K562 (cell line): Measurements from ENCODE around the gene GET3. TPM values are rescaled to one million over a fixed set of nuclear protein-coding genes. Genes with fewer than 3 reads are reported as not detected.

Experiments used
- ATAC-seq: fragments of 200-7000 bp; cut with Tn5 transposase; 3 replicates; pipeline ENCODE4 v1.9.1; 2020; ENCODE audit warnings: moderate library complexity
- BruUV-seq: library from RNA; stranded (reverse); fragments of 400-500 nt; replicated peaks from 2 replicates; lab custom pipeline; 2021; lab: Mats Ljungman, UMichigan
- CTCF ChIA-PET: fragments of 300-600 bp; formaldehyde crosslinking; extraction: SDS; loops from one replicate; lab custom pipeline; 2021; ENCODE audit warnings: low intra/inter-chr PET ratio; lab: Yijun Ruan, JAX
- POLR2A ChIA-PET: fragments of 300-600, 350-650 bp; sonication (Branson Sonifier 250); formaldehyde crosslinking; extraction: SDS; loops from one replicate; lab custom pipeline; 2021; ENCODE audit warnings: antibody characterized with exemption, inconsistent platforms; lab: Yijun Ruan, JAX
- DNase-seq, 4 experiments: peaks; one replicate each; pipeline versions ENCODE4 v3.0.0 to v3.0.0-alpha.2; 2011 to 2018; ENCODE audit warnings: low spot score in 3 of 4, mixed read lengths in 3 of 4; ENCODE audit errors: extremely low read depth in 1 of 4
- FAIRE-seq: peaks from 2 replicates; lab custom pipeline; 2011; peaks lifted over from hg19 to GRCh38; lab: Jason Lieb, UNC
- H2AFZ ChIP-seq: 2 replicates; pipeline ENCODE4 v1.6.0; 2011; ENCODE audit warnings: low read depth, low read length, control low read depth, inconsistent platforms
- H3K27ac ChIP-seq: fragments of 200-600 bp; 3 replicates; pipeline ENCODE4 v1.8.0; 2011; ENCODE audit warnings: low read depth, mild to moderate bottlenecking, control low read depth, inconsistent platforms, low read length, moderate library complexity, mixed read lengths; ENCODE audit errors: extremely low read depth
- H3K27me3 ChIP-seq, 2 experiments: fragments of 300-600 bp in 1 of 2; 2 replicates in 1 of 2; 3 replicates in 1 of 2; pipeline versions ENCODE4 v1.6.0 to v1.8.0; 2011; ENCODE audit warnings: inconsistent platforms in 2 of 2, low read length in 2 of 2, mild to moderate bottlenecking in 1 of 2, mixed read lengths in 1 of 2, moderate library complexity in 1 of 2; ENCODE audit not compliant: control insufficient read depth in 2 of 2, insufficient read depth in 2 of 2
- H3K36me3 ChIP-seq: fragments of 300-600 bp; 3 replicates; pipeline ENCODE4 v1.8.0; 2011; ENCODE audit warnings: mild to moderate bottlenecking, low read length, inconsistent platforms; ENCODE audit not compliant: control insufficient read depth, insufficient read depth
- H3K4me1 ChIP-seq, 2 experiments: fragments of 200-600 bp in 1 of 2; replicated peaks in 1 of 2; 2 replicates in 1 of 2; 3 replicates in 1 of 2; pipeline versions ENCODE4 v1.5.1 to v1.8.0; 2011; ENCODE audit warnings: inconsistent platforms in 2 of 2, low read length in 2 of 2, mild to moderate bottlenecking in 1 of 2, mixed read lengths in 1 of 2, moderate library complexity in 1 of 2; ENCODE audit not compliant: control insufficient read depth in 2 of 2, insufficient read depth in 2 of 2
- H3K4me2 ChIP-seq: 2 replicates; pipeline ENCODE4 v1.6.1; 2011; ENCODE audit warnings: low read length, control low read depth, inconsistent platforms, mixed read lengths; ENCODE audit not compliant: insufficient read depth
- H3K4me3 ChIP-seq: fragments of 200-600 bp; sonication (generic), shearing (Covaris generic); 2 replicates; pipeline ENCODE4 v1.5.1; 2016; ENCODE audit warnings: control low read depth, inconsistent platforms
- H3K79me2 ChIP-seq: fragments of 200-600 bp; 3 replicates; pipeline ENCODE4 v1.8.0; 2011; ENCODE audit warnings: low read length, inconsistent platforms; ENCODE audit not compliant: control insufficient read depth, insufficient read depth
- H3K9ac ChIP-seq, 2 experiments: 2 replicates each; pipeline versions ENCODE4 v1.6.0 to v1.6.1; 2011; ENCODE audit warnings: low read depth in 2 of 2, low read length in 2 of 2, control low read depth in 1 of 2, inconsistent platforms in 1 of 2, mild to moderate bottlenecking in 1 of 2, mixed read lengths in 1 of 2; ENCODE audit not compliant: insufficient read depth in 1 of 2
- H3K9me1 ChIP-seq: one replicate; pipeline ENCODE4 v1.6.0; 2011; ENCODE audit warnings: inconsistent platforms, mild to moderate bottlenecking, low read length, moderate library complexity; ENCODE audit not compliant: control insufficient read depth, insufficient read depth
- H3K9me3 ChIP-seq: replicated peaks from 2 replicates; pipeline ENCODE4 v1.5.1; 2011; ENCODE audit warnings: low read depth, low read length, inconsistent platforms; ENCODE audit not compliant: control insufficient read depth, insufficient read depth
- H4K20me1 ChIP-seq: replicated peaks from 2 replicates; pipeline ENCODE4 v1.6.1; 2011; ENCODE audit warnings: low read length, inconsistent platforms, mixed read lengths; ENCODE audit not compliant: control insufficient read depth, insufficient read depth
- HINFP ChIP-seq: fragments of 450-650 bp; conservative IDR thresholded peaks from 2 replicates; pipeline ENCODE4 v1.6.1; 2016; ENCODE audit warnings: missing genetic modification characterization, low read depth, mild to moderate bottlenecking, control low read depth, missing compliant biosample characterization
- PCBP2 ChIP-seq: fragments of 200-400 bp; formaldehyde crosslinking; IDR thresholded peaks from 2 replicates; pipeline ENCODE4 v1.6.1; 2018; ENCODE audit warnings: low read length, low read depth, mild to moderate bottlenecking, moderate library complexity; ENCODE audit not compliant: poor library complexity, severe bottlenecking
- POU5F1 ChIP-seq: fragments of 150-350 bp; IDR thresholded peaks from 2 replicates; pipeline ENCODE4 v1.6.1; 2014; ENCODE audit warnings: borderline replicate concordance, low read length, low read depth, mild to moderate bottlenecking; ENCODE audit not compliant: partially characterized antibody
- SMARCA4 ChIP-seq: fragments of 450-650 bp; IDR thresholded peaks from 2 replicates; pipeline ENCODE4 v1.6.1; 2016
- SP2 ChIP-seq: IDR thresholded peaks from 2 replicates; pipeline ENCODE4 v1.6.1; 2011; ENCODE audit warnings: mild to moderate bottlenecking, low read depth, low read length, moderate library complexity; ENCODE audit not compliant: poor library complexity, severe bottlenecking; ENCODE audit errors: extremely low read depth
- SRF ChIP-seq, 2 experiments: fragments of 250-450, 450-650 bp in 1 of 2; sonication (Bioruptor Pico) in 1 of 2; sonication (generic) in 1 of 2; formaldehyde crosslinking; IDR thresholded peaks; 2 replicates each; pipeline versions ENCODE4 v1.5.0 to v1.5.1; 2020 to 2022; ENCODE audit warnings: mild to moderate bottlenecking in 1 of 2, missing genetic modification reagents in 1 of 2
- TARDBP ChIP-seq: fragments of 450-650 bp; IDR thresholded peaks from 2 replicates; pipeline ENCODE4 v1.6.1; 2016
- XRCC3 ChIP-seq: fragments of 450-650 bp; IDR thresholded peaks from 2 replicates; pipeline ENCODE4 v1.6.1; 2017; ENCODE audit warnings: mild to moderate bottlenecking, moderate library complexity
- ZNF24 ChIP-seq: fragments of 450-650 bp; IDR thresholded peaks from 2 replicates; pipeline ENCODE4 v1.6.1; 2016
- ZNF668 ChIP-seq: fragments of 250-450 bp; sonication (Bioruptor Pico); IDR thresholded peaks from 2 replicates; pipeline ENCODE4 v1.8.0; 2022; ENCODE audit warnings: mild to moderate bottlenecking, inconsistent platforms
- WGBS: fragments of 100-300 bp; shearing (Covaris generic); methylation state at CpG from one replicate; pipeline ENCODE4 v1.1.6; 2016; ENCODE audit warnings: low coverage, mixed read lengths; ENCODE audit not compliant: insufficient coverage; ENCODE audit errors: missing lambda C conversion rate; 5-methylcytosine and 5-hydroxymethylcytosine counted together
- in situ Hi-C: fragments of 300-500 bp; cut with MboI; formaldehyde crosslinking; loops from 4 replicates; pipeline ENCODE4 v1.15.0; 2018; ENCODE audit warnings: inconsistent platforms, mixed read lengths
- intact Hi-C: fragments of 100-400 bp; cut with micrococcal nuclease; formaldehyde crosslinking; loops from 2 replicates; pipeline ENCODE4 v1.14.2; 2022
- polyA plus RNA-seq, 8 experiments: library from polyadenylated mRNA; depleted of rRNA in 4 of 8; stranded (reverse) in 5 of 8; unstranded in 3 of 8; fragments of >200 nt; fragmentation: Nextera tagmentation in 2 of 8; fragmentation: Illumina TruSeq in 1 of 8; extraction: Ambion mirVana in 2 of 8; extraction: Trizol in 1 of 8; gene quantifications; 2 replicates each; pipeline versions ENCODE4 v1.2.1 to v1.2.3, GENCODE V29; 2011 to 2014; ENCODE audit warnings: inconsistent platforms in 1 of 8, missing spikeins in 1 of 8
- total RNA-seq, 7 experiments: library from RNA; depleted of rRNA in 6 of 7; stranded (reverse); fragments of >200 nt in 6 of 7; fragmentation: Illumina TruSeq in 2 of 7; extraction: Trizol in 2 of 7; gene quantifications; 2 replicates each; pipeline versions ENCODE4 v1.2.1 to v1.2.3, GENCODE V29; 2011 to 2021; ENCODE audit warnings: low replicate concordance in 1 of 7

GET3 gene
- total and polyA plus RNA-seq, 9 of the 15 experiments (the other 6 are each of a cell fraction or from before 2014, with no cell fraction given) = 8.3 to 83.5 (median 51.8) TPM

- TF ChIP-seq ZNF24 = no peak
Observed at GRCh38 chr19:12769689-12770088, 32.4 kb downstream of the GET3 start (continued).

GRCh38 chr19:12770922-12771321 is 33.6 kb downstream of the GET3 start:
- TF ChIP-seq POU5F1 = no peak
- no peak for TF ChIP-seq TARDBP
- TF ChIP-seq PCBP2 = no peak
- no peak for TF ChIP-seq XRCC3
- TF ChIP-seq SRF (CRISPR knock-in tag; IDR thresholded peaks at IDR 0.05) = no peak
- no peak for TF ChIP-seq SMARCA4
- no peak for TF ChIP-seq SP2
- no peak for TF ChIP-seq HINFP (tag)
- no peak for TF ChIP-seq ZNF668 (CRISPR knock-in tag)
- Histone ChIP-seq H3K27me3 (no peaks in the 10 kb centered on the region), H3K9me3 (no peaks in the 10 kb centered on the region), H3K27ac (no peak overlapping the region), H2AFZ (no peak overlapping the region), H3K79me2 (peaks cover 6% of the 10 kb centered on the region; the same call in 1 of the 3 replicates), H3K4me1 (peaks cover 5 to 31% of the 10 kb centered on the region in 2 experiments; a peak in 4 of 5 replicates), H3K4me2 (no peak overlapping the region), H3K9me1 (no peaks in the 10 kb centered on the region), H3K4me3 (no peak overlapping the region), H3K9ac (no peak overlapping the region), H3K36me3 (no peaks in the 10 kb centered on the region), H4K20me1 (no peaks in the 10 kb centered on the region)
- no peak for ATAC-seq
- 90% methylated on average over 7 of the region's 13 CpGs for WGBS
- CTCF ChIA-PET = no interaction called here
- intact Hi-C loops (no loop called here), in situ Hi-C loops (no loop called here)
- no TSS peak for BruUV-seq
- POLR2A ChIA-PET = no interaction called here
- FAIRE-seq = no peak
- DNase-seq = no peak
